ENCODE results near the gene PDK2.
A peak's percentile ranks its signal among the peaks of the same experiment; 100 is the strongest.

The PDK2 gene

GRCh38 chr17:50149417-50150353, 54.5 kb downstream of the PDK2 start:
- DNase-seq (ENCODE audit: low read depth) = peak; percentile 51

GRCh38 chr17:50150354-50151040, 55.3 kb downstream of the PDK2 start, which contains the start of gene PPP1R9B:
Gene PPP1R9B (minus strand): TSS chr17:50150677. CDS start chr17:50150513, 164 bp downstream.
- no peak for DNase-seq (ENCODE audit: low read depth)

- DNase-seq (ENCODE audit: low read depth) = peak; percentile 78
These were observed 56.1 kb downstream of the PDK2 start for GRCh38 chr17:50151041-50151936.

- DNase-seq (ENCODE audit: low read depth) = no peak
These were observed 56.9 kb downstream of the PDK2 start for GRCh38 chr17:50151937-50152547.

GRCh38 chr17:50152736-50153135, 57.6 kb downstream of the PDK2 start:
- DNase-seq (ENCODE audit: low read depth) = no peak

DNA sequence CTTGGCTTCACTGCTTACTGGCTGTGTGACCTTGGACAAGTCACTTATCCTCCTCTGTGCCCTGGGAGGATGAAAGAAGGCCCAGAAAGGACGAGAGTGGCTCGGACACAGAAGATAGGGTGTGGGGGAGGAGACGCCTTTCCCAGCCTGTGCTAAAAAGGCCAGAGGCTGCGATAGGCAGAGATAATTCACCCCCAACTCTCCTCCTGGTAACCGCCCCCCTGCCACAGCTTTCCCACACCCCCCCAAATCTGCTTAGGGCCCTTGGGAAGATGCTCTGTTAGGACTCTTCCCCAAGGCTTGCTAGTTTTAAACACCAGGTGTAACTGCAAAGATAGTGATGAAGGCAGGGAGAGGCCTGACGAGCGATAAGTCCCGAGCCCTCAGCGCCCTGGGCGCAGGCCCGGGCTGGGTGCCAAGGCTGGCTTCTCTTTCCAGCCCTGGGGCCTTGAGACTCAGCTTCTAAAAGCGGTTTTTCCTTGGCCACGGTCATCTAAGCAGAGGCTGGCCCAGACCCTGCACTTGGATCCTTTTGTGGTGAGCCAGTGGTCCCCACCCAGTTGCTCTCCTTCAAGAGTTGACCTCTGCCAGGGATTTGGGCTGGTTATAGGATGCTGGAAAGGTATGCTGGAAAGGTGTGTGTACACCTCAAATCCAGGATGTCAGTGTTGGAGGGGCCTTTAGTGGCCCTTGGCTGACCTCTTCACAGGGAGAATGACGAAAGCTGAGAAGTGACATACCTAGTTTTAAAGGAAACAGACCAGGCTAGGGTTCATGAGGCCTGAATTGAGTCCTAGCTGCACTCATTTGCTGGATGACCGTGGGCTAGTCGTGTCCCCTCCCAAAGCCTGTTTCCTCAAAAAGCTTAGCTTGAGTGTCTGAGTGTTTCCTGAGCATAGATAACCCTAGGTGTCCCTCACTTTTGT, 58.8 kb downstream of the PDK2 start:
- DNase-seq (ENCODE audit: low read depth) = no peak

- DNase-seq (ENCODE audit: low read depth) = no peak
These were observed 59.5 kb downstream of the PDK2 start for GRCh38 chr17:50154604-50155003.

- DNase-seq (ENCODE audit: low read depth) = no peak
These were observed 60.1 kb downstream of the PDK2 start for GRCh38 chr17:50155115-50155819.

DNA sequence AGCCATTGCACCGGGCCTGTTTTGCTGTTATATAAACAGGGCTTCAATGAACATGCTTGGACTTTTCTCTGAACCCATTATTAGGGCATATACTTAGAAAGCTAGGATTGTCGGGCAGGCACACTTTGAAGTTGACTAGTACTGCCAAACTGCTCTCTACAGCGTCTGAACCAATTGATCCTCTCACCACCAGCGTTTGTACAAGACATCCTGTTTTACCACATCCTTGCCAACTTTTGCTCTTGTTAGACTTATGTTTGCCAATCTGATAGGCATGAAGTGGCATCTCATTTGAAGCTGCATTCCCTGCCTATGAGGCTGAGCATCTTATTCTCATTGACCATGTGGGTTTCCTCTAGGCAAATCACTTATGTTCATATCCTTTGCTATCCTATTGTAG, 62.7 kb downstream of the PDK2 start:
- no peak for DNase-seq (ENCODE audit: low read depth)

DNA sequence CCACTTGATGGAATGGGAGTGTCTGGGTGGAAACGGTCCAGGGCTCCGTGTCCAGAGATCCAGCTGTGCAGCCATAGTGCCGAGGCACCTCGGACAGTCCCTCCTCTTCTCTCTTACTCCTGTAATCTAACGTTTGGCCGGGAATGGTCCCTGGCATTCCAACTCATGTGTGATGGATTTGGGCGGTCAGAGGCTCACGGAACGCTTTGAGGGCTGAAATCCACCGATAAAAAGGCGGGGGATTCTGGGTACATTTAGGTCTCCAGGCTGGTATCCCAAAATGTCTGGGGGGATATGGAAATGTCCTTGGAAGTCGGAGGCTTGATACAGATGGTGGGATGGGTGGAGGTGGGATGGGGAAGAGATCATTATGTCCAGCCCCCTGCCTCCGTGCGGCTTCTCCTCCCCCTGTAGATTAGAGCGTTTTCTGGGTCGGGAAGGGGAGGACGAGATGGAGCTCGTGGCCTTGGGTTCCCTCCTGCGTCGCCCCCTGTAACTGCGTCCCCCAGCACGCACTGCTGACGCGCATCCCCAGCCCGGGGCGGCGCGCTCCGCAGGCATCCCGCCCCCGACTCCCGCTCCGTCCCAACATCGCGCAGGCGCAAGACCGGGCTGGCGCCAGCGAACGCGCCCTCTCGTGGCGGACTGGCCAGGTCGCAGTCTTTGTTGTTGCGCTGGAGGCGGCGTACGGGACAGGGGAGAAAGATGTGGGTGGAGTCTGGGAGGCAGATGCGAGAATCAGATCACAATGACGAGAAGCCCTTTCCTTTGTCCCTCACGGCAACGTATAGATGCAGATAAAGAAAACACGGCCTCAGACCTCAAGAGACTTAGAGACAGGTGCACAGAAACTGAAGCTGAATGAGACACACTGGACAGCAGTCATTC, 66.1 kb downstream of the PDK2 start:
- DNase-seq (ENCODE audit: low read depth) = peak; percentile 92
